Raji (cell line): ENCODE data around the gene TAF1A.

Source experiments
- POLR2A ChIP-seq: IDR thresholded peaks from 2 replicates; pipeline ENCODE4 v1.6.1; 2011; ENCODE audit warnings: low read depth, low read length, control low read depth; ENCODE audit not compliant: insufficient read depth

Gene TAF1A

GRCh38 chr1:222616525-222616924 is 26.8 kb upstream of the TAF1A start:
- TF ChIP-seq POLR2A = no peak

DNA sequence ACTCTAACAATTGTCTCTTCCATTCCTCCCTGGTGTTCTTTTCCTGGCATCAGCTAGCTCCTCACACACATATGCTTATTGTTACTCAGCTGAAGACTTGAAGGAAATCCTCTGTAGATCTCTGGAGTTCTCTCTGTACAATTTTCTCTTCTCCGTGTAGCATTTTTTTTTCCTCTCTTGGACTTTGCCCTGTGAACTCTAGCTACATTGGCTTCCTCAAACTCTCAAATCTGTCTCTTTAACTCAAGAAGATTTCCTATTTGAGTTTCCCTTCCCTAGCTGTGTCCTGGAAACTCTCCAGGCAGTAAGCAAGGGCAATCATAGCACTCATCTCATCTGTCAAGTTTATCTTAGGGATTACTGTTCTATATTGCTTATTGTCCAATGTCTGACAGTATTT is 23.9 kb upstream of the TAF1A start:
- no peak for TF ChIP-seq POLR2A

DNA sequence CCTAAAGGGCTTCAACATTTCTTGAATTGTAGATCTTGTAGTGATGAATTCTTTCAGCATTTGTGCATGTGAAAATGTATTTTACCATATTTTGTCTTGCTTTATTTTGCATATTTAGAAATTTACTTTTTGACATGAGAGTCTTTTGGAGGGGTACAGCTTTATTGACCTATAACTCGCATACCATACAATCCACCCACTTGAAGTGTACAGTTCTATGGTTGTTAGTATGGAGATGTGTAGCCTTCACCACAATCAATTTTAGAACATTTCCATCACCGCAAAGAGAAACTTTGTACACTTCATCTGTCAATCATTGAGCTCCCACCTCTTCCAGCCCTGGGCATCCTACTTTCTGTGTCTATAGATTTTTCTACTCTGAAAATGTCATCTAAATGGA is 21.0 kb upstream of the TAF1A start:
- TF ChIP-seq POLR2A = no peak

DNA sequence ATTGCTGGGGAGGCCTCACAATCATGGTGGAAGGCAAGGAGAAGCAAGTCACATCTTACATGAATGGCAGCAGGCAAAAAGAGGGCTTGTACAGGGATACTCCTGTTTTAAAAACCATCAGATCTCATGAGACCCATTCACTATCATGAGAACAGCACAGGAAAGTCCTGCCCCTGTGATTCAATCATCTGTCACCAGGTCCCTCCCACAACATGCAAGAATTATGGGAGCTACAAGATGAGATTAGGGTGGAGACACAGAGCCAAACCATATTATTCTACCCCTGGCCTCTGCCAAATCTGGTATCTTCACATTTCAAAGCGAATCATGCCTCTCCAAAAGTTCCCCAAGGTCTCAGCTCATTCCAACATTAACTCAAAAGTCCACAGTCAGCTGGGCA is 17.0 kb upstream of the TAF1A start:
- TF ChIP-seq POLR2A = no peak

DNA sequence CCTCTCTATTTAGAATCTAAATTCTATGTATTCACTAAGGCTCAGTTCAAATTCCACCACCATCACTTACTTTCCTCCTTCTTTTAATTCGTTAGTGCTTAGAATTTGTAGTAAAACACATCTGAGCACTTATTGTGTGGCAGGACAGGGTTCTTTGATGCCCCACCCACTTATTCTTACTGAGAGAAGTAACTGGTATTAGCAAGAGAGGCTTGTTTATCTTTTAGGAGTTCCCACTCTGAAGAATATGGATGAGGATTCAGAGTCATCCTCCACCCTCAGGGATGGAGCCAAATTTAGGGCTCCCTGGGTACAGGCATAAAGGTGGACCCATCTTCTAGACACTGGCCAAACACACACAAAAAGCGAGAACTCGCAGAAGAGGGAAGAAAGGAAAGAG is 11.5 kb upstream of the TAF1A start:
- TF ChIP-seq POLR2A = no peak

GRCh38 chr1:222600281-222600680 is 10.5 kb upstream of the TAF1A start:
- TF ChIP-seq POLR2A = no peak

GRCh38 chr1:222596696-222597095 is 7.0 kb upstream of the TAF1A start:
- no peak for TF ChIP-seq POLR2A

DNA sequence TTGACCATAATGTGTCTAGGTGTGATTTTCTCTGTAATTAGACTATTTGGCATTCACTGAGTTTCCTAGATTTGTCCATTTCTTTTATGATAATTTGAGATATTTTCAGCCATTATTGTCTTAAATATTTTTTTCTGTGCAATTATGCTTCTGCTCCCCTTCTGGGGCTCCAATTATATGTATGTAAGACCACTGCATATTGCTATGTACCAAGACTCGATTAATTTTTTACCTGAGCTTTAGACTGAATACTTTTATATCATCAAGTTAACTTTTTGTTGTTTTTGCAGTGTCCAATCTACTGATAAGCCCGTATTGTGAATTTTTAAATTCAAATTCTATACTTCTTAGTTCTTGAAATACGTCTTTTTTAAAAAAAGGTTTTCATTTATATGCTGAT is 5.1 kb upstream of the TAF1A start:
- TF ChIP-seq POLR2A = no peak

GRCh38 chr1:222592171-222592570 is 2.4 kb upstream of the TAF1A start:
- no peak for TF ChIP-seq POLR2A

GRCh38 chr1:222588135-222588534 is 1.6 kb downstream of the TAF1A start:
- TF ChIP-seq POLR2A = no peak

- TF ChIP-seq POLR2A = no peak
Observed at GRCh38 chr1:222586842-222587241, 2.9 kb downstream of the TAF1A start.

GRCh38 chr1:222583079-222583478 is 6.7 kb downstream of the TAF1A start:
- no peak for TF ChIP-seq POLR2A

GRCh38 chr1:222582099-222582774 is 7.5 kb downstream of the TAF1A start:
- no peak for TF ChIP-seq POLR2A

- TF ChIP-seq POLR2A = no peak
Observed at GRCh38 chr1:222579316-222579715, 10.4 kb downstream of the TAF1A start.

GRCh38 chr1:222570837-222571236 is 18.9 kb downstream of the TAF1A start:
- TF ChIP-seq POLR2A = no peak

GRCh38 chr1:222561656-222562055 is 28.1 kb downstream of the TAF1A start:
- TF ChIP-seq POLR2A = no peak

- TF ChIP-seq POLR2A = no peak
Observed at GRCh38 chr1:222557574-222557973, 32.2 kb downstream of the TAF1A start.
